Keratinocyte (primary cell): ENCODE data around the gene ABCG4. TPM values are rescaled to one million over a fixed set of nuclear protein-coding genes. Genes with fewer than 3 reads are reported as not detected.

Source experiments
- DNase-seq: peaks from one replicate; pipeline ENCODE4 v3.0.0-alpha.2; 2011; ENCODE audit warnings: low read depth, missing footprints, low spot score
- FAIRE-seq: peaks from 2 replicates; lab custom pipeline; 2011; peaks lifted over from hg19 to GRCh38; lab: Jason Lieb, UNC
- H2AFZ ChIP-seq: 2 replicates; pipeline ENCODE4 v1.6.0; 2012; ENCODE audit warnings: low read length, control low read depth, inconsistent platforms; ENCODE audit not compliant: control insufficient read depth
- H3K27ac ChIP-seq: 2 replicates; pipeline ENCODE4 v1.5.1; 2011; ENCODE audit warnings: low read length; ENCODE audit not compliant: control insufficient read depth, insufficient read depth
- H3K27me3 ChIP-seq: 3 replicates; pipeline ENCODE4 v1.6.0; 2011; ENCODE audit warnings: low read length; ENCODE audit not compliant: control insufficient read depth, insufficient read depth; ENCODE audit errors: extremely low read depth
- H3K36me3 ChIP-seq, 2 experiments: 2 replicates in 1 of 2; 3 replicates in 1 of 2; pipeline ENCODE4 v1.5.1; 2011; ENCODE audit warnings: low read length in 2 of 2, mild to moderate bottlenecking in 1 of 2; ENCODE audit not compliant: control insufficient read depth in 2 of 2, insufficient read depth in 2 of 2; ENCODE audit errors: extremely low read depth in 1 of 2
- H3K4me1 ChIP-seq: 3 replicates; pipeline ENCODE4 v1.5.1; 2011; ENCODE audit warnings: low read length; ENCODE audit not compliant: control insufficient read depth, insufficient read depth; ENCODE audit errors: extremely low read depth
- H3K4me2 ChIP-seq: 3 replicates; pipeline ENCODE4 v1.6.0; 2011; ENCODE audit warnings: low read depth, low read length; ENCODE audit not compliant: control insufficient read depth, insufficient read depth; ENCODE audit errors: extremely low read depth
- H3K4me3 ChIP-seq, 3 experiments: fragments of 200-600 bp in 1 of 3; sonication (generic) in 1 of 3; 2 replicates in 2 of 3; 3 replicates in 1 of 3; pipeline ENCODE4 v1.5.1; 2011 to 2016; ENCODE audit warnings: low read length in 3 of 3, mild to moderate bottlenecking in 3 of 3, control low read depth in 2 of 3, inconsistent platforms in 1 of 3, low read depth in 1 of 3, mixed read lengths in 1 of 3, mixed run types in 1 of 3, moderate library complexity in 1 of 3; ENCODE audit not compliant: control insufficient read depth in 2 of 3, insufficient read depth in 2 of 3; ENCODE audit errors: extremely low read depth in 1 of 3
- H3K79me2 ChIP-seq: 2 replicates; pipeline ENCODE4 v1.6.0; 2012; ENCODE audit warnings: low read length; ENCODE audit not compliant: control insufficient read depth, insufficient read depth
- H3K9ac ChIP-seq: 3 replicates; pipeline ENCODE4 v1.6.0; 2011; ENCODE audit warnings: low read length; ENCODE audit not compliant: control insufficient read depth, insufficient read depth; ENCODE audit errors: extremely low read depth
- H3K9me1 ChIP-seq: 3 replicates; pipeline ENCODE4 v1.6.0; 2011; ENCODE audit warnings: low read length; ENCODE audit not compliant: control insufficient read depth, insufficient read depth; ENCODE audit errors: extremely low read depth
- H3K9me3 ChIP-seq: 2 replicates; pipeline ENCODE4 v1.5.1; 2012; ENCODE audit warnings: low read depth, low read length; ENCODE audit not compliant: control insufficient read depth
- H4K20me1 ChIP-seq: 3 replicates; pipeline ENCODE4 v1.6.0; 2011; ENCODE audit warnings: low read length; ENCODE audit not compliant: control insufficient read depth, insufficient read depth; ENCODE audit errors: extremely low read depth
- CTCF ChIP-seq, 3 experiments: IDR thresholded peaks in 1 of 3; conservative IDR thresholded peaks in 1 of 3; optimal IDR thresholded peaks in 1 of 3; 2 replicates in 2 of 3; 3 replicates in 1 of 3; pipeline versions ENCODE3 to v1.5.1; 2011; ENCODE audit warnings: low read length in 3 of 3, mild to moderate bottlenecking in 3 of 3, moderate library complexity in 2 of 3, control low read depth in 1 of 3, inconsistent platforms in 1 of 3; ENCODE audit not compliant: insufficient read depth in 2 of 3; ENCODE audit errors: extremely low read depth in 1 of 3
- EZH2 ChIP-seq: IDR thresholded peaks from one replicate; pipeline ENCODE4 v1.6.1; 2012; ENCODE audit warnings: inconsistent platforms, mild to moderate bottlenecking, low read length, moderate library complexity
- dilution Hi-C: fragments of 300-500 bp; cut with MboI; formaldehyde crosslinking; loops from one replicate; pipeline ENCODE4 v1.7.0; 2020; ENCODE audit warnings: low sequenced_read_pairs; ENCODE audit not compliant: extremely low pct_ligation_motif_present
- polyA plus RNA-seq, 5 experiments: library from polyadenylated mRNA; depleted of rRNA in 3 of 5; stranded (reverse) in 3 of 5; stranded (forward) in 1 of 5; unstranded in 1 of 5; fragments of >200 nt; gene quantifications; 1 replicate in 1 of 5; 2 replicates in 3 of 5; 3 replicates in 1 of 5; pipeline versions ENCODE4 v1.2.1 to v1.2.3, GENCODE V29; 2011 to 2012; ENCODE audit warnings: missing spikeins in 2 of 5, low read depth in 1 of 5, low replicate concordance in 1 of 5

Gene ABCG4
- polyA plus RNA-seq, 1 donor (not counting 4 experiments of a cell fraction or from before 2014, with no cell fraction given), result 0.14 TPM

- H4K20me1 ChIP-seq, result no peaks in the 10 kb centered on the region
- H3K4me1 ChIP-seq, result peaks cover 39% of the 10 kb centered on the region
- no peak overlapping the region for H3K27ac ChIP-seq
- no peak overlapping the region for H3K4me3 ChIP-seq
- H3K9me3 ChIP-seq, result no peaks in the 10 kb centered on the region
- H3K79me2 ChIP-seq, result peaks cover 28% of the 10 kb centered on the region
- TF ChIP-seq CTCF (optimal IDR thresholded peaks at IDR 0.05 in 1 of 3, IDR thresholded peaks at IDR 0.05 in 1 of 3, conservative IDR thresholded peaks at IDR 0.05 in 1 of 3; ENCODE audit: extremely low read depth in 1 of 3, insufficient read depth in 2 of 3, low read length in 3 of 3) (no peak), EZH2 (no peak)
- H2AFZ ChIP-seq, result no peak overlapping the region
- H3K27me3 ChIP-seq, result no peaks in the 10 kb centered on the region
- no peak overlapping the region for H3K9ac ChIP-seq
- no peaks in the 10 kb centered on the region for H3K36me3 ChIP-seq
- H3K9me1 ChIP-seq, result peaks cover 5% of the 10 kb centered on the region
- FAIRE-seq (no peak), DNase-seq (no peak)
- H3K4me2 ChIP-seq, result no peak overlapping the region
- dilution Hi-C loops, result no loop called here
Observed at GRCh38 chr11:119103793-119104192, 45.1 kb upstream of the ABCG4 start.

GRCh38 chr11:119106564-119107537 lies 42.0 kb upstream of the ABCG4 start, which contains the start of gene C2CD2L:
TSS of gene C2CD2L (plus strand) at chr11:119107344. CDS start at chr11:119107742, 398 bp downstream.
- Histone ChIP-seq H3K4me1 (peaks cover 28% of the 10 kb centered on the region), H3K36me3 (peaks cover under 1 to 6% of the 10 kb centered on the region in 2 experiments), H3K9me3 (no peaks in the 10 kb centered on the region), H3K9me1 (peaks cover 8% of the 10 kb centered on the region), H3K4me3 (peak within 1 kb of the TSS; percentile 76 to 82 (median 82)), H4K20me1 (no peaks in the 10 kb centered on the region), H2AFZ (peak within 1 kb of the TSS; percentile 75), H3K27ac (peak within 1 kb of the TSS; percentile 67), H3K79me2 (peaks cover 10% of the 10 kb centered on the region), H3K27me3 (no peaks in the 10 kb centered on the region), H3K4me2 (peak within 1 kb of the TSS; percentile 95), H3K9ac (peak within 1 kb of the TSS; percentile 76)
- dilution Hi-C loops, result no loop called here
- peak; percentile 75 for DNase-seq
- peak; percentile 70 for FAIRE-seq
- TF ChIP-seq EZH2 (no peak), CTCF (optimal IDR thresholded peaks at IDR 0.05 in 1 of 3, IDR thresholded peaks at IDR 0.05 in 1 of 3, conservative IDR thresholded peaks at IDR 0.05 in 1 of 3; ENCODE audit: extremely low read depth in 1 of 3, insufficient read depth in 2 of 3, low read length in 3 of 3) (no peak)
